Suprapubic skin (tissue), 4 donors: ENCODE data around the gene CLEC4M.

Experiments
- CTCF ChIP-seq, 2 donors: fragments of 200-600 bp in 1 of 2; fragments of 450-650 bp in 1 of 2; sonication (generic) in 1 of 2; IDR thresholded peaks; one replicate each; pipeline ENCODE4 v1.5.1; 2016 to 2019; ENCODE audit warnings: antibody characterized with exemption in 2 of 2, mild to moderate bottlenecking in 1 of 2, moderate library complexity in 1 of 2
- POLR2A ChIP-seq, 2 donors: fragments of 450-650 bp; IDR thresholded peaks; one replicate each; pipeline ENCODE4 v1.6.1; 2017; ENCODE audit warnings: antibody characterized with exemption in 2 of 2, mild to moderate bottlenecking in 2 of 2, moderate library complexity in 2 of 2
- POLR2AphosphoS5 ChIP-seq, 3 donors: sonication (generic); formaldehyde crosslinking; IDR thresholded peaks; one replicate each; pipeline ENCODE4 v1.6.1; 2017; ENCODE audit warnings: antibody characterized with exemption in 3 of 3

DNA sequence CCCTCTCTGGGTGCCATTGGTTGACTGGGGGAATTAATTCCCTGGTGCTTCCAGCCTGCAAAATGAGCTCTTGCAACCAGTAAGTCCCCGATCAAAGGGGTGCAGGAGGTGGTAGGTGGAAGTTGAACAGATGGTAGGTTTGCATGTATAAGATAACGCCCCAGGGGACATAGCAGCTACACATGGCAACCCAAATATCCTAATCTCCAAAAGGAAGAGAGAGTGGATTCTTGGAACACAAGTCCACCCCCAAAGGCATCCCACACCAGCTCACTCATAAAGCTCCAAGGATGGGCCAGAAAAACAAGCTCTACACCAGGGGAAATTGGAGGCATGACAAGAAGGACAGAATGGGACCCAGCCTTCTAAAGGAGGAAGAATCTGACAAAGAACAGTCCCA, 20.5 kb upstream of the CLEC4M start:
- TF ChIP-seq POLR2AphosphoS5 (IDR thresholded peaks at IDR 0.05) (no peak), CTCF (IDR thresholded peaks at IDR 0.05) (no peak), POLR2A (IDR thresholded peaks at IDR 0.05) (no peak)
